Measurements from ENCODE around the gene PARVA. TPM values are rescaled to one million over a fixed set of nuclear protein-coding genes. Genes with fewer than 3 reads are reported as not detected.

PARVA gene
- total and polyA plus RNA-seq, 9 of the 15 experiments (the other 6 are each of a cell fraction or from before 2014, with no cell fraction given), result 0.11 TPM; not detected in 8

DNA sequence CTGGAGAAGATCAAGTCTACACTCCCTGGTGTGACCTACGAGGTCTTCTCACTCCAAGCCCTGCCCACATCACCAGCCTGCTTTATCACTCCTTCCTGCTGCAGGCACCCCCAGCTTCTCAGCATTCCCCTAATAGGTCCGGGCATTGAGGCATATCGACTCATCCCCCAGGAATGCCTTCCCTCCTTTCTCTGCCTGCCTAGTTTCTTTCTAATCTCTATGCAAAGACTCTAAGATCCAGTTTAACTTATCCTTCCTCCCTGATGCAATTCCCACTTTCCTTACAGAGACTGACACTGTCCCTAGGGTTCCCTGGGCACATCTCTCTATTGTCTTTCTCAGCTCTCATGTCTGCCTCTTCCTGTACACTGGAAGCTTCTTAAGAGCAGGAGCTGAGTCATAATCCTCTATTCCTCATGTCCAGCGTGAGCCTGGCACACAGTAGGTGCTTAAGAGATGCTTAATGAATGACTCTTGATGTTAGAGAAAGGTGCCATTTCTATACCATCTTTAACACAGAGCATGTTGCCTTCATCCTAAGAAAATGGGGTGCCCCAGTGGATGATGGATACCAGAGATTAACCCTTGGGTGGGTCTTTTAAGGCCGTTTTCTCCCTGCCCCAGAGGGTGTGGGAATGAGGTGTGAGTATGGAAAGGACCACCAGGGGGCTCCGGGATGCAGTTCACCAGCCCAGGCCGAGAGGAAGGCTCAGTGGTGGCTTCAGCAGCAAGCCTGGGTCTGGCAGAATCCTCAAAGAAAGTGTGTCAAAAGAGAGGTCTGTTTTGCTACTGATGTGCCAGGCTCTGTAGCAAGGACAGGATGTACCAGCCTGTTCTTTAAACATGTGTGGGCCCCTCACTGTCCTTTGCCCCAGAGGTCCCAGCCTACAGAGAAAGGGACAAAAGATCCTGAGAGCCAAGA lies 34.7 kb downstream of the PARVA start (continued):
- TF ChIP-seq, protein P1, sequence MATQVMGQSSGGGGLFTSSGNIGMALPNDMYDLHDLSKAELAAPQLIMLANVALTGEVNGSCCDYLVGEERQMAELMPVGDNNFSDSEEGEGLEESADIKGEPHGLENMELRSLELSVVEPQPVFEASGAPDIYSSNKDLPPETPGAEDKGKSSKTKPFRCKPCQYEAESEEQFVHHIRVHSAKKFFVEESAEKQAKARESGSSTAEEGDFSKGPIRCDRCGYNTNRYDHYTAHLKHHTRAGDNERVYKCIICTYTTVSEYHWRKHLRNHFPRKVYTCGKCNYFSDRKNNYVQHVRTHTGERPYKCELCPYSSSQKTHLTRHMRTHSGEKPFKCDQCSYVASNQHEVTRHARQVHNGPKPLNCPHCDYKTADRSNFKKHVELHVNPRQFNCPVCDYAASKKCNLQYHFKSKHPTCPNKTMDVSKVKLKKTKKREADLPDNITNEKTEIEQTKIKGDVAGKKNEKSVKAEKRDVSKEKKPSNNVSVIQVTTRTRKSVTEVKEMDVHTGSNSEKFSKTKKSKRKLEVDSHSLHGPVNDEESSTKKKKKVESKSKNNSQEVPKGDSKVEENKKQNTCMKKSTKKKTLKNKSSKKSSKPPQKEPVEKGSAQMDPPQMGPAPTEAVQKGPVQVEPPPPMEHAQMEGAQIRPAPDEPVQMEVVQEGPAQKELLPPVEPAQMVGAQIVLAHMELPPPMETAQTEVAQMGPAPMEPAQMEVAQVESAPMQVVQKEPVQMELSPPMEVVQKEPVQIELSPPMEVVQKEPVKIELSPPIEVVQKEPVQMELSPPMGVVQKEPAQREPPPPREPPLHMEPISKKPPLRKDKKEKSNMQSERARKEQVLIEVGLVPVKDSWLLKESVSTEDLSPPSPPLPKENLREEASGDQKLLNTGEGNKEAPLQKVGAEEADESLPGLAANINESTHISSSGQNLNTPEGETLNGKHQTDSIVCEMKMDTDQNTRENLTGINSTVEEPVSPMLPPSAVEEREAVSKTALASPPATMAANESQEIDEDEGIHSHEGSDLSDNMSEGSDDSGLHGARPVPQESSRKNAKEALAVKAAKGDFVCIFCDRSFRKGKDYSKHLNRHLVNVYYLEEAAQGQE (IDR thresholded peaks at IDR 0.05; ENCODE audit: borderline replicate concordance), result peak; percentile 86
- TF ChIP-seq, protein P1 (CRISPR knock-in tag; IDR thresholded peaks at IDR 0.05; ENCODE audit: low read depth), result no peak
- TF ChIP-seq STAG1 (CRISPR knock-in tag; IDR thresholded peaks at IDR 0.05; ENCODE audit: borderline replicate concordance) (peak; percentile 90; the same call in 1 of the 2 replicates), DEAF1 (CRISPR knock-in tag; IDR thresholded peaks at IDR 0.05) (peak; percentile 84), MAZ (CRISPR knock-in tag; conservative IDR thresholded peaks at IDR 0.05 in 1 of 2, IDR thresholded peaks at IDR 0.05 in 1 of 2) (peak in 1 of 2 experiments; percentile 38; a peak in 1 of 4 replicates), RAD21 (CRISPR knock-in tag; conservative IDR thresholded peaks at IDR 0.05 in 1 of 2, IDR thresholded peaks at IDR 0.05 in 1 of 2) (peak; percentile 89 to 95)
- TF ChIP-seq, protein P2, sequence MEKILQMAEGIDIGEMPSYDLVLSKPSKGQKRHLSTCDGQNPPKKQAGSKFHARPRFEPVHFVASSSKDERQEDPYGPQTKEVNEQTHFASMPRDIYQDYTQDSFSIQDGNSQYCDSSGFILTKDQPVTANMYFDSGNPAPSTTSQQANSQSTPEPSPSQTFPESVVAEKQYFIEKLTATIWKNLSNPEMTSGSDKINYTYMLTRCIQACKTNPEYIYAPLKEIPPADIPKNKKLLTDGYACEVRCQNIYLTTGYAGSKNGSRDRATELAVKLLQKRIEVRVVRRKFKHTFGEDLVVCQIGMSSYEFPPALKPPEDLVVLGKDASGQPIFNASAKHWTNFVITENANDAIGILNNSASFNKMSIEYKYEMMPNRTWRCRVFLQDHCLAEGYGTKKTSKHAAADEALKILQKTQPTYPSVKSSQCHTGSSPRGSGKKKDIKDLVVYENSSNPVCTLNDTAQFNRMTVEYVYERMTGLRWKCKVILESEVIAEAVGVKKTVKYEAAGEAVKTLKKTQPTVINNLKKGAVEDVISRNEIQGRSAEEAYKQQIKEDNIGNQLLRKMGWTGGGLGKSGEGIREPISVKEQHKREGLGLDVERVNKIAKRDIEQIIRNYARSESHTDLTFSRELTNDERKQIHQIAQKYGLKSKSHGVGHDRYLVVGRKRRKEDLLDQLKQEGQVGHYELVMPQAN (IDR thresholded peaks at IDR 0.05; ENCODE audit: borderline replicate concordance), result no peak

Data from K562 (cell line).